SK-N-SH (cell line): ENCODE results near the gene SLC8A1. TPM values are rescaled to one million over a fixed set of nuclear protein-coding genes. Genes with fewer than 3 reads are reported as not detected.
A peak's percentile ranks its signal among the peaks of the same experiment; 100 is the strongest.

ENCODE experiments used
- CTCF ChIA-PET: fragments of 300-600, 350-600 bp; formaldehyde crosslinking; extraction: SDS; loops from one replicate; lab custom pipeline; 2021; lab: Yijun Ruan, JAX
- POLR2A ChIA-PET: fragments of 350-600 bp; sonication (Branson Sonifier 250); formaldehyde crosslinking; extraction: SDS; loops from one replicate; lab custom pipeline; 2020; ENCODE audit warnings: antibody characterized with exemption, inconsistent platforms; lab: Yijun Ruan, JAX
- DNase-seq: peaks from one replicate; pipeline ENCODE4 v3.0.0; 2012
- H2AFZ ChIP-seq: fragments of 200-600 bp; sonication (generic); 2 replicates; pipeline ENCODE4 v1.8.1; 2016; ENCODE audit warnings: antibody characterized with exemption, mild to moderate bottlenecking, low read depth
- H3F3A ChIP-seq: fragments of 200-600 bp; sonication (generic); replicated peaks from 2 replicates; pipeline ENCODE3; 2016; ENCODE audit warnings: antibody characterized with exemption, mild to moderate bottlenecking; ENCODE audit not compliant: insufficient read depth
- H3K27ac ChIP-seq, 2 experiments: fragments of 200-500 bp in 1 of 2; fragments of 200-600 bp in 1 of 2; sonication (Bioruptor generic) in 1 of 2; sonication (generic), shearing (Covaris generic) in 1 of 2; 2 replicates each; pipeline versions ENCODE4 v1.5.1 to v1.6.1; 2014 to 2016; ENCODE audit warnings: low read depth in 2 of 2, inconsistent platforms in 1 of 2, low read length in 1 of 2, mild to moderate bottlenecking in 1 of 2, mixed read lengths in 1 of 2
- H3K27me3 ChIP-seq: fragments of 200-600 bp; sonication (generic), shearing (Covaris generic); 2 replicates; pipeline ENCODE4 v1.6.1; 2016; ENCODE audit warnings: mixed run types; ENCODE audit not compliant: insufficient read depth
- H3K36me3 ChIP-seq, 2 experiments: fragments of 200-500 bp in 1 of 2; fragments of 200-600 bp in 1 of 2; sonication (Bioruptor generic) in 1 of 2; sonication (generic) in 1 of 2; replicated peaks in 1 of 2; 2 replicates each; pipeline versions ENCODE3 to v1.5.1; 2014 to 2016; ENCODE audit warnings: low read length in 1 of 2, mild to moderate bottlenecking in 1 of 2; ENCODE audit not compliant: insufficient read depth in 2 of 2, control insufficient read depth in 1 of 2
- H3K4me1 ChIP-seq, 2 experiments: fragments of 200-500 bp in 1 of 2; fragments of 200-600 bp in 1 of 2; sonication (Bioruptor generic) in 1 of 2; sonication (generic), shearing (Covaris generic) in 1 of 2; 2 replicates each; pipeline versions ENCODE4 v1.5.1 to v1.6.1; 2014 to 2016; ENCODE audit warnings: low read depth in 1 of 2, low read length in 1 of 2, mixed run types in 1 of 2; ENCODE audit not compliant: insufficient read depth in 2 of 2, control insufficient read depth in 1 of 2
- H3K4me2 ChIP-seq: fragments of 200-600 bp; sonication (generic), shearing (Covaris generic); 2 replicates; pipeline ENCODE4 v1.6.1; 2017; ENCODE audit warnings: mixed run types
- H3K4me3 ChIP-seq, 2 experiments: fragments of 200-500 bp in 1 of 2; fragments of 200-600 bp in 1 of 2; sonication (Bioruptor generic) in 1 of 2; sonication (generic), shearing (Covaris generic) in 1 of 2; 2 replicates each; pipeline versions ENCODE4 v1.5.1 to v1.8.1; 2014 to 2016; ENCODE audit warnings: low read depth in 2 of 2, inconsistent platforms in 1 of 2, low read length in 1 of 2, mild to moderate bottlenecking in 1 of 2, mixed read lengths in 1 of 2, moderate library complexity in 1 of 2
- H3K79me2 ChIP-seq: fragments of 200-600 bp; sonication (generic); 2 replicates; pipeline ENCODE4 v1.8.1; 2017; ENCODE audit warnings: mild to moderate bottlenecking; ENCODE audit not compliant: insufficient read depth
- H3K9ac ChIP-seq: fragments of 200-600 bp; sonication (generic); 2 replicates; pipeline ENCODE4 v1.6.1; 2017; ENCODE audit warnings: mixed run types
- H3K9me2 ChIP-seq: fragments of 200-600 bp; sonication (generic); 2 replicates; pipeline ENCODE4 v1.6.1; 2017; ENCODE audit warnings: mixed run types
- H3K9me3 ChIP-seq: fragments of 200-600 bp; sonication (generic); 2 replicates; pipeline ENCODE4 v1.6.1; 2017; ENCODE audit warnings: mixed run types, mild to moderate bottlenecking, moderate library complexity
- H4K20me1 ChIP-seq: fragments of 200-600 bp; sonication (generic); 2 replicates; pipeline ENCODE4 v1.6.1; 2017; ENCODE audit warnings: mild to moderate bottlenecking, mixed run types; ENCODE audit not compliant: insufficient read depth
- CHD2 ChIP-seq: fragments of 150-350 bp; IDR thresholded peaks from 2 replicates; pipeline ENCODE4 v1.6.1; 2018; ENCODE audit warnings: low read length; ENCODE audit not compliant: partially characterized antibody
- CTCF ChIP-seq: fragments of 200-600 bp; sonication (generic); IDR thresholded peaks from 2 replicates; pipeline ENCODE4 v1.6.1; 2017; ENCODE audit warnings: antibody characterized with exemption, mild to moderate bottlenecking, moderate library complexity
- EP300 ChIP-seq, 2 experiments: IDR thresholded peaks; 2 replicates each; pipeline versions ENCODE4 v1.4.0 to v1.6.1; 2012; ENCODE audit warnings: borderline replicate concordance in 1 of 2, low read depth in 1 of 2, low read length in 1 of 2
- FOXJ3 ChIP-seq: sonication (generic); formaldehyde crosslinking; IDR thresholded peaks from 2 replicates; pipeline ENCODE4 v1.5.1; 2020; ENCODE audit warnings: mild to moderate bottlenecking, missing genetic modification reagents
- GATA2 ChIP-seq: sonication (generic); formaldehyde crosslinking; IDR thresholded peaks from 2 replicates; pipeline ENCODE4 v1.5.0; 2020; ENCODE audit warnings: mild to moderate bottlenecking, missing genetic modification reagents
- IRF3 ChIP-seq: fragments of 150-350 bp; IDR thresholded peaks from 2 replicates; pipeline ENCODE4 v1.6.1; 2016; ENCODE audit warnings: mild to moderate bottlenecking, low read depth, low read length
- JUND ChIP-seq: IDR thresholded peaks from 2 replicates; pipeline ENCODE4 v1.4.0; 2012
- MAX ChIP-seq: IDR thresholded peaks from 2 replicates; pipeline ENCODE4 v1.4.0; 2012; ENCODE audit warnings: low read depth
- NRF1 ChIP-seq: IDR thresholded peaks from 2 replicates; pipeline ENCODE4 v1.6.1; 2012; ENCODE audit warnings: low read depth, mild to moderate bottlenecking, low read length
- POLR2AphosphoS5 ChIP-seq: IDR thresholded peaks from 2 replicates; pipeline ENCODE4 v1.6.1; 2012; ENCODE audit warnings: low read depth, low read length
- RCOR1 ChIP-seq: fragments of 150-350 bp; IDR thresholded peaks from 2 replicates; pipeline ENCODE4 v1.6.1; 2017; ENCODE audit warnings: antibody characterized with exemption, low read length
- REST ChIP-seq: IDR thresholded peaks from 2 replicates; pipeline ENCODE4 v1.6.1; 2012; ENCODE audit warnings: mild to moderate bottlenecking, low read depth, low read length, moderate library complexity
- RFX5 ChIP-seq: IDR thresholded peaks from 2 replicates; pipeline ENCODE4 v1.6.1; 2012; ENCODE audit warnings: mild to moderate bottlenecking, improper control_type of control experiment, low read length
- RXRA ChIP-seq: IDR thresholded peaks from 2 replicates; pipeline ENCODE4 v1.4.0; 2012; ENCODE audit warnings: low read depth, mild to moderate bottlenecking, borderline replicate concordance
- TAF1 ChIP-seq: IDR thresholded peaks from 2 replicates; pipeline ENCODE4 v1.6.1; 2012; ENCODE audit warnings: low read depth, mild to moderate bottlenecking, low read length, moderate library complexity, borderline replicate concordance
- USF1 ChIP-seq: IDR thresholded peaks from 2 replicates; pipeline ENCODE4 v1.4.0; 2012; ENCODE audit warnings: low read depth, borderline replicate concordance
- USF2 ChIP-seq: fragments of 150-350 bp; IDR thresholded peaks from 2 replicates; pipeline ENCODE4 v1.6.1; 2017; ENCODE audit warnings: antibody characterized with exemption, low read length, low read depth, borderline replicate concordance
- YY1 ChIP-seq: IDR thresholded peaks from 2 replicates; pipeline ENCODE4 v1.4.0; 2012; ENCODE audit warnings: low read depth, mild to moderate bottlenecking
- polyA plus RNA-seq, 3 experiments: library from polyadenylated mRNA; depleted of rRNA; stranded (reverse); fragments of >200 nt; gene quantifications; 2 replicates each; pipeline ENCODE4 v1.2.3, GENCODE V29; 2012
- TF ChIP-seq, protein P1 (sequence below): IDR thresholded peaks from 2 replicates; pipeline ENCODE4; 2012

The SLC8A1 gene
- polyA plus RNA-seq, 1 of the 3 experiments (the other 2 are of a cell fraction) = 3.2 TPM

- H3K4me1 ChIP-seq = peaks cover 3 to 38% of the 10 kb centered on the region in 2 experiments; a peak in 3 of 4 replicates
- no peaks in the 10 kb centered on the region for H4K20me1 ChIP-seq
- no peak for TF ChIP-seq POLR2AphosphoS5
- TF ChIP-seq JUND = no peak
- TF ChIP-seq RXRA = no peak
- TF ChIP-seq NRF1 = no peak
- no peak for TF ChIP-seq CHD2
- TF ChIP-seq MAX = no peak
- TF ChIP-seq RCOR1 = no peak
- no peak for TF ChIP-seq USF1
- no peak for TF ChIP-seq CTCF
- no peak for TF ChIP-seq USF2
- no peak for TF ChIP-seq EP300 (IDR thresholded peaks at IDR 0.05; ENCODE audit: borderline replicate concordance in 1 of 2, low read depth in 1 of 2, low read length in 1 of 2)
- no peak for TF ChIP-seq GATA2 (CRISPR knock-in tag)
- TF ChIP-seq YY1 = no peak
- no peak for TF ChIP-seq IRF3
- TF ChIP-seq, protein P1, sequence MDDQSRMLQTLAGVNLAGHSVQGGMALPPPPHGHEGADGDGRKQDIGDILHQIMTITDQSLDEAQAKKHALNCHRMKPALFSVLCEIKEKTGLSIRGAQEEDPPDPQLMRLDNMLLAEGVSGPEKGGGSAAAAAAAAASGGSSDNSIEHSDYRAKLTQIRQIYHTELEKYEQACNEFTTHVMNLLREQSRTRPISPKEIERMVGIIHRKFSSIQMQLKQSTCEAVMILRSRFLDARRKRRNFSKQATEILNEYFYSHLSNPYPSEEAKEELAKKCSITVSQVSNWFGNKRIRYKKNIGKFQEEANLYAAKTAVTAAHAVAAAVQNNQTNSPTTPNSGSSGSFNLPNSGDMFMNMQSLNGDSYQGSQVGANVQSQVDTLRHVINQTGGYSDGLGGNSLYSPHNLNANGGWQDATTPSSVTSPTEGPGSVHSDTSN = no peak
- no peak for TF ChIP-seq TAF1
- no peak for TF ChIP-seq REST
- TF ChIP-seq RFX5 = no peak
- no peak for TF ChIP-seq FOXJ3
- TF ChIP-seq, all 33 proteins: peak for 0
- Histone ChIP-seq H3K27ac (peak overlapping the region in 1 of 2 experiments; percentile 31; a peak in 1 of 4 replicates), H3F3A (peaks cover 16% of the 10 kb centered on the region), H3K9me3 (no peaks in the 10 kb centered on the region), H3K36me3 (no peaks in the 10 kb centered on the region), H3K9ac (no peak overlapping the region), H3K79me2 (no peaks in the 10 kb centered on the region), H3K27me3 (no peaks in the 10 kb centered on the region), H3K4me2 (no peak overlapping the region), H3K4me3 (no peak overlapping the region), H2AFZ (no peak overlapping the region), H3K9me2 (no peaks in the 10 kb centered on the region)
- POLR2A ChIA-PET = no interaction called here
- CTCF ChIA-PET = interaction anchor here (0.6 kb wide), 1 partner anchor 264 kb away, joined by 4 read pairs; no protein-coding TSS in a partner anchor
- DNase-seq = no peak
Measured at GRCh38 chr2:40285391-40285790, 166.5 kb downstream of the SLC8A1 start.
